HUES48 (cell line): ENCODE measurements around the gene CBLN1.

Source experiments
- H3K27ac ChIP-seq: one replicate; pipeline ENCODE4 v1.7.0; 2013; ENCODE audit warnings: low read depth, low read length, inconsistent platforms
- H3K27me3 ChIP-seq: 2 replicates; pipeline ENCODE4 v1.6.1; 2013; ENCODE audit warnings: mild to moderate bottlenecking, low read length; ENCODE audit not compliant: control insufficient read depth, insufficient read depth
- H3K36me3 ChIP-seq: 2 replicates; pipeline ENCODE4 v1.6.1; 2013; ENCODE audit warnings: low read length; ENCODE audit not compliant: control insufficient read depth, insufficient read depth
- H3K4me1 ChIP-seq: 2 replicates; pipeline ENCODE4 v1.6.1; 2013; ENCODE audit warnings: mild to moderate bottlenecking, low read length; ENCODE audit not compliant: control insufficient read depth, insufficient read depth
- H3K4me3 ChIP-seq: 2 replicates; pipeline ENCODE4 v1.5.1; 2013; ENCODE audit warnings: mild to moderate bottlenecking, low read depth, low read length
- H3K9ac ChIP-seq: 2 replicates; pipeline ENCODE4 v1.6.1; 2013; ENCODE audit warnings: mild to moderate bottlenecking, low read depth, low read length, moderate library complexity
- H3K9me3 ChIP-seq: 2 replicates; pipeline ENCODE4 v1.6.1; 2013; ENCODE audit warnings: low read length; ENCODE audit not compliant: control insufficient read depth, insufficient read depth

CBLN1 gene

DNA sequence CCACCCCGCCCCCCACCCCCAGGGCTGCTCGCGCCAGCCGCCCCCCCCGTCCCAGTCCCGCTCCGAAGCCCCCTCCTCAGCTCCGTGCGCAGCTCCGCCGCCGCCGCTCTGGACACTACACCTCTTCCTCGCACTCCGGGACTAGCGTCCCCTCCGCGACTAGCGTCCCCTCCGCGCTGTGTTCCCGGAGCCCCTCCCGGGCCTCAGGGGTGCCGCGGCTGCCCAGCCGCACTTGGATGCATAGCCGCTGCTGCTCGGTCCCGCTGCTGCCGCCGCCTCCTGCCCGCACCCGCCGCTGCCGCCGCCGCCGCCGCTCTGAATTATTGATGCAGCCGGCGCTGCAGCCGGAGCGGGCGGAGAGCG, at the start of gene CBLN1:
Gene CBLN1, minus strand, starts transcription at position 359 of the 363 bp plus-strand sequence. CDS start 373 bp downstream, outside the sequence.
- H3K36me3 ChIP-seq = no peaks in the 10 kb centered on the region
- H3K4me1 ChIP-seq = peaks cover 46% of the 10 kb centered on the region
- peaks cover 93% of the 10 kb centered on the region for H3K27me3 ChIP-seq
- H3K4me3 ChIP-seq = peak within 1 kb of the TSS; percentile 77
- H3K9me3 ChIP-seq = no peaks in the 10 kb centered on the region
- no peak within 1 kb of the TSS; the same call in 1 of the 2 replicates for H3K9ac ChIP-seq
- no peak within 1 kb of the TSS for H3K27ac ChIP-seq

DNA sequence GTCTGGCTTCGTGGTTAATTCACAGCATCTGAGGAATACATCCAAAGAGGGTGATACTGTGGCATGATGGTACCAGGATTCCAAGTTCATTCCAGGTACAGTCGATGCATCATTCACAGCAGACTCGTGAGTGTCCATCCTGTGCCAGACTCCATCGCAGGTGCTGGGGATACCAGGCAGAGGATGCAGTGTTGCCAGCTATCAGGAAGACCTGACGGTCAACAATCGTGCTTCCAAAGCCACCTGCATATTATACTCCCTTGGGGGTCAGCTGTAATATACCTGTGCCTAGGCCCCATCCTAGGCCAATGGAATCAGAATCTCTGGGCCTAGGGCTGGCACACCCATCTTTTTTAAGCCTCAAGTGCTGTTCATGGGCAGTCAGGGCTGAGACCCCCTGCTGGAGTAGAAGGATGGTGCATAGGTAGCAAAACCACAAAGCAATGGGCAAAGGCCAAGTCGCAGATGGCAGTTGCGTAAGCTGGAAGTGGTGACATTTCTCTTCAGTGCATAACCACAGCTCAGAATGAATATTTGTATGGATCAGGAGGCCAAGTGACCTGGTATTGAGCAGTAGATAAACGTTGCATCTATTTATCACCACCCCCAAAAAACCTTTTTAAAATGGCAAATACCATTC, 49.0 kb upstream of the CBLN1 start:
- Histone ChIP-seq H3K27ac (no peak overlapping the region), H3K9me3 (no peaks in the 10 kb centered on the region), H3K36me3 (no peaks in the 10 kb centered on the region), H3K4me1 (peaks cover 12% of the 10 kb centered on the region), H3K9ac (no peak overlapping the region), H3K27me3 (no peaks in the 10 kb centered on the region), H3K4me3 (no peak overlapping the region)

DNA sequence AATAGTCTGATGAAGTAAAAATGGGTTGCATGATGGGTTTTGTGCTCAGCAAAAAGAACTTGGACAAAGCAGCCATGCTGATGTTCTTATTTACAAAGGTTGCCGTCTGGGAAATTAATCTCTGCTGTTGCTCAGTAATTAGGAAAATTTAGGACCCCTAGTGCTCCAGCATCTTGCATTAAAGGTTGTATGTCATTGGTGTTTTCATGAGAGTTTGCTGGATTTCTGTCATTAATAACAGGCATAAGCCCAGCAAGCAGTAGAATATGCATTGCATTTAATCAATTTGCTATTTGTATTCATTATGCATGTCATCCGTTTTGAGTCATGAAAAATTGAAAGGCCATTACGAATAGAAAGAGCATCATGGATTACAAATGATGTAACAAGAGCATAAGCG, 46.7 kb upstream of the CBLN1 start:
- H3K4me1 ChIP-seq = peaks cover 12% of the 10 kb centered on the region
- no peak overlapping the region for H3K4me3 ChIP-seq
- no peak overlapping the region for H3K9ac ChIP-seq
- H3K27me3 ChIP-seq = no peaks in the 10 kb centered on the region
- no peaks in the 10 kb centered on the region for H3K9me3 ChIP-seq
- no peaks in the 10 kb centered on the region for H3K36me3 ChIP-seq
- H3K27ac ChIP-seq = no peak overlapping the region

DNA sequence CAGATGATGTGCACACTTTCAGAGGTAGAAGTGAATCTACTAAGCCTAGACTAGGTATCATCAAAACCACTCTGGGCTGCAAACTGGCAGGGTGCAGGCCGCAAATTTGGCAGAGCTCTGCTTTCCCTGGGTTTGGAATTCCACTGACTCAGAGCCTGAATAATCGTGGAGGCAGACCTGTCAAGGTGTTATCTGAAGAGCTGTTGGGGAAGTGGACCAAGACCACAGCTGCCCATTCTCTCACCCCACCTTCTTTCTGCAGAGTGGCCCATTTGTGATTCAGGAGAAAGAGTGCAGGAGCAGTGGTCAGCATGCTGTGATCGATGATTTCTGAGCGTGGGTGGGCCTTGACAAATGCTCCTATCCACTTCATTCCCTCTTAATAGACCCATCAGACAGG, 45.8 kb upstream of the CBLN1 start:
- no peak overlapping the region for H3K4me3 ChIP-seq

DNA sequence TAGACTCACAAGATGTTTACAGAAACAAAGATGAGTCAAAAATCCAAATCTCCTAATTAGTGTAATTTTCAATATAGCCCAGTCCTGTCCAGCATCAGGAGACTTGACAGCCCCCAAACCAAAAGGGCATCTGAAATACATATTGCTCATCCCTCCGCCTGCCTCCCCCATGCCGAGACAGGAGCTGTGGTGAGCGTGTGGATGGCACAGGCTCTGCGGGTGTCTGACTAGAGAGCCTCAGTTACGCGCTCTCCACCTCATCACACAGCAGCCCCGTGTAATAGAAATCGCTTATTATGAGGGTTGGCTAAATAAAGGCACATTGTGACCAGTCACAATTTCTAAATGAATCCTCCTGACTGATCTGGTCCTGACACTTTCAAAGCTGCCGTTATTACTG, 43.1 kb upstream of the CBLN1 start:
- no peaks in the 10 kb centered on the region for H3K9me3 ChIP-seq

More for the DNA sequence above, 45.8 kb upstream of the CBLN1 start:
- Histone ChIP-seq H3K36me3 (no peaks in the 10 kb centered on the region), H3K9ac (no peak overlapping the region), H3K4me1 (peaks cover 7% of the 10 kb centered on the region), H3K9me3 (no peaks in the 10 kb centered on the region), H3K27ac (no peak overlapping the region), H3K27me3 (no peaks in the 10 kb centered on the region)

DNA sequence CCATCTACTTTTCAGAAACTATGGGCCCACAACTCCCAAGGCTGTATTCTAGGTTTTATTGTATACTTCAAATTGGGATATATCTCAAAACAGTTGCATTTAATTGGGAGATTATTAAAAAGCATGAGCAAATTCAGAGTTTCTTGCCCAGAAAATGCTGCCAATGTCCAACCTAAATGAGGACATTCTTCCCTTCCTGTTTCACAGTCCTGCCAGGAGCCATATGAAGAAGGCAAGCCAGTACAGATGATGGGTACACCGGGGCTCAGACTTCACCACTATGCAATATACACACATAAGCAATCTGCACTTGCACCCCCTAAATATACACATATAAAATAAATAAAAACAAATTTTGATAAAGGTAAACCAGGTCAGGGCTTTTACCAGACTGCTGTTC, 34.0 kb upstream of the CBLN1 start:
- H3K27ac ChIP-seq = no peak overlapping the region

More for the DNA sequence above, 43.1 kb upstream of the CBLN1 start:
- Histone ChIP-seq H3K36me3 (no peaks in the 10 kb centered on the region), H3K9ac (no peak overlapping the region), H3K4me3 (no peak overlapping the region), H3K27me3 (no peaks in the 10 kb centered on the region), H3K27ac (no peak overlapping the region), H3K4me1 (no peaks in the 10 kb centered on the region)

DNA sequence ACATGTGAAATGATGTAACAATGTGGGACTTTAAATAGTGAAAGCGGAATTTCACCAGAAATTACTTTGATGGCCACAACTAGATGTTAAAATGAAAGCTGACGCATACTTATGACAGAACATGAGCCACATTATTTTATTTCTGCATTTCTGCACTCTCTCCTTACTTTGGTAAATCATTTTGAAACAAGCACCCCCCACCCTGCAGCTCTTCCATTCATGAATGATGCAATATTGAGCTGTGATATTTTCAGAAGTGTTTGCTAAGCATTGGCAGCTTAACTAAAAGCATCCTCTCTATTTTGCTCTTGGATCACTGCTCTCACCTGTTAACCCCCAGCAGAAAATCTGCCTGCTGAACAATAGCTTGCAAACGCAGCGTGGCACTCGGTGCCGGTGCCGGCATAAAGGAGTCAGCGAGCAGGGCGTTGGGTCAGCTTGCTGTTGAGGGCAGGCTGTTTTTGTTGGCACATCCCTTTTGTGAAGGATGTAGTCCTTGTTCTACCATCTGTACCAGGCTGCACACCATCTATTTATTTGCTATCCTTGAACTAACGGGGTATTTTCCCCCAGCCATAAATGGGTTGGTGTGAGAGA, 30.8 kb upstream of the CBLN1 start:
- no peaks in the 10 kb centered on the region for H3K9me3 ChIP-seq
- no peaks in the 10 kb centered on the region for H3K36me3 ChIP-seq
- no peak overlapping the region for H3K9ac ChIP-seq
- no peaks in the 10 kb centered on the region for H3K27me3 ChIP-seq
- H3K4me3 ChIP-seq = 0 out of 2 replicates have a peak overlapping the region, but pooled peaks have one; percentile 7
- H3K27ac ChIP-seq = no peak overlapping the region
- peaks cover 13% of the 10 kb centered on the region for H3K4me1 ChIP-seq

More for the DNA sequence above, 34.0 kb upstream of the CBLN1 start:
- H3K9ac ChIP-seq = no peak overlapping the region
- no peaks in the 10 kb centered on the region for H3K27me3 ChIP-seq
- no peaks in the 10 kb centered on the region for H3K36me3 ChIP-seq
- H3K9me3 ChIP-seq = no peaks in the 10 kb centered on the region
- no peak overlapping the region for H3K4me3 ChIP-seq
- peaks cover 13% of the 10 kb centered on the region for H3K4me1 ChIP-seq

DNA sequence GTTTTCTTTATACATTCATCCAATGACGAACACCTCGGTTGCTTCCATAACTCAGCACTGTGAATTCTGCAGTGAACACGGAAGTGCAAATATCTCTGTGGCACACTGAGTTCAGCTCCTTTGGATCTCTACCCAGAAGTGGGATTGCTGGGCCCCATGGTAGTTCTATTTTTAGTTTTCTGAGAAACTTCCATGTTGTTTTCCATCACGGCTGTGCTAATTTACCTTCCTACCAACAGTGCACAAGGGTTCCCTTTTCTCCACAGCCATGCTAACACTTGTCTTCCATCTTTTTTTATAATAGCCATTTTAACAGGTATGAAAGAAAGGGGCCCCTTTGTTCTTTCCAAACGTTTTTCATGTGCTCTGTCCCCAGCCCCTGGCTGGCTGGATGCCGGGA, 30.2 kb upstream of the CBLN1 start:
- Histone ChIP-seq H3K9me3 (no peaks in the 10 kb centered on the region), H3K36me3 (no peaks in the 10 kb centered on the region), H3K4me3 (no peak overlapping the region), H3K27me3 (no peaks in the 10 kb centered on the region), H3K27ac (no peak overlapping the region), H3K9ac (no peak overlapping the region), H3K4me1 (peaks cover 13% of the 10 kb centered on the region)

DNA sequence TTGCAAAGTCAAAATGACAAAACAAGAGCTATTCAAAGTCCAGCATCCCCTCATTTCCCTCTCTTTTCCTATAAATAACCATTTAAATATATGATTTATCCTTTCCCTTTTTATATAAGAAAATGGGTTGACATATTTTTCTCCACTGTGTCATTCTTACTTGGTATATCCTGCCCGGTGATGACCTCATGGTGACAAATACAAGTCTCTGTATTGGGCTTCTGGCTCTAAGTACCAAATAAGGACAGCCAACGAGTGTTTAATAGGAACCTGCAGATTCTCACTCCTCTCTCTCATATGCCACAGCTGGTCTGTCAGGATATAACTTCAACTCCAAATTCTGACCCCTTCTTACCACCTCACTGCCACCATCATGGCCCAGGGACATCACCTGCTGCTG, 25.5 kb upstream of the CBLN1 start:
- no peak overlapping the region for H3K4me3 ChIP-seq
- H3K36me3 ChIP-seq = no peaks in the 10 kb centered on the region
- H3K9me3 ChIP-seq = no peaks in the 10 kb centered on the region
- no peaks in the 10 kb centered on the region for H3K27me3 ChIP-seq
- H3K9ac ChIP-seq = no peak overlapping the region
- H3K27ac ChIP-seq = no peak overlapping the region
- H3K4me1 ChIP-seq = peaks cover 3% of the 10 kb centered on the region

DNA sequence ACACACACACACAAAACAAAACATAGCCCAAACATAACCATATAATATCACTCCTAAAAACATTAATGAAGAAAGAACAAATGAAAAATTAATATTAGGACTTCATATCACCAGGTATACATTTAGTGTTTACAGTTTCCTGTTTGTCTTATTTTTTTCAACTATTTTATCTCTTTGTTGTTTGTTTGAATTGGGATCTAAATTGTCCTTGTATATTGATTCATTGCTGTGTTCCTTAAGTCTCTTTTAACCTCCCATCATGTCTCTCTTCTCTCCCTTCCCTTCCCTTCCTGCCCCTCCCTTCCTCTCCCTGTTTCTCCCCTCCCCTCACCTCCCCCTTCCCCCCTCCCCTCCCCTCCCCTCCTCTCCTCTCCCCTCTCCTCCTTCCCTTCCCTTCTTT, 23.8 kb upstream of the CBLN1 start:
- H3K9me3 ChIP-seq = no peaks in the 10 kb centered on the region
- H3K4me1 ChIP-seq = no peaks in the 10 kb centered on the region
- H3K36me3 ChIP-seq = no peaks in the 10 kb centered on the region
- no peak overlapping the region for H3K4me3 ChIP-seq
- no peak overlapping the region for H3K9ac ChIP-seq
- H3K27ac ChIP-seq = no peak overlapping the region
- H3K27me3 ChIP-seq = no peaks in the 10 kb centered on the region

DNA sequence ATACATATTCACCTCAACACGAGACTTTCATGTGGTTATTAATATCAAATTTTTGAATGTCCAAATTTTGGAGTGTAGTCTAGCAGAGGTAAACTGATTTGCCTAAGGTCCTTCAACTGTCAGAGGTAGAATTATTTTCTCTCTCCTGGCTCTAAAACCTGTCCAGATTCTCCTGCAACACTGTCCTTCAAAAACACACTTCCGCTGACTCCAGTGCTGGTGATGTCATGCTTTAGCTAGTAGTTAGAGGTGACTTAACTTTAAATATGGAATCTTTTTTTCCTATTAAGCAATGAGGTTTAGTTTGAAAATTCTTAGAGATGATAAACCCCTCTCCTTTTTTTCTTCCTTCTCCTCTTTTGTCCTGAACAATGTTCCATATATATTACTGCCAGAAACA, 10.8 kb upstream of the CBLN1 start:
- H3K9me3 ChIP-seq = no peaks in the 10 kb centered on the region
- no peaks in the 10 kb centered on the region for H3K36me3 ChIP-seq
- no peak overlapping the region for H3K27ac ChIP-seq
- no peaks in the 10 kb centered on the region; the same call in 1 of the 2 replicates for H3K27me3 ChIP-seq
- peaks cover 4% of the 10 kb centered on the region; the same call in 1 of the 2 replicates for H3K4me1 ChIP-seq
- H3K9ac ChIP-seq = no peak overlapping the region
- H3K4me3 ChIP-seq = no peak overlapping the region
